ENCODE measurements around the gene EEPD1. TPM values are rescaled to one million over a fixed set of nuclear protein-coding genes. Genes with fewer than 3 reads are reported as not detected.

Gene EEPD1
- polyA plus RNA-seq, 1 of the 3 experiments (the other 2 are of a cell fraction) = 5.0 TPM

GRCh38 chr7:36279926-36280315 is 126.9 kb downstream of the EEPD1 start:
- Histone ChIP-seq H3K36me3 (replicated peaks in 1 of 2; ENCODE audit: control insufficient read depth in 1 of 2, insufficient read depth in 2 of 2, low read length in 1 of 2) (no peaks in the 10 kb centered on the region), H4K20me1 (ENCODE audit: insufficient read depth) (no peaks in the 10 kb centered on the region), H3K79me2 (ENCODE audit: insufficient read depth) (no peaks in the 10 kb centered on the region), H3K27ac (ENCODE audit: low read depth in 2 of 2, low read length in 1 of 2) (no peak overlapping the region), H2AFZ (ENCODE audit: low read depth) (no peak overlapping the region), H3F3A (replicated peaks; ENCODE audit: insufficient read depth) (peaks cover 11% of the 10 kb centered on the region), H3K4me3 (ENCODE audit: low read depth in 2 of 2, low read length in 1 of 2) (no peak overlapping the region), H3K4me1 (ENCODE audit: control insufficient read depth in 1 of 2, insufficient read depth in 2 of 2, low read depth in 1 of 2, low read length in 1 of 2) (peaks cover 32 to 42% of the 10 kb centered on the region in 2 experiments), H3K9me2 (no peaks in the 10 kb centered on the region), H3K9me3 (no peaks in the 10 kb centered on the region), H3K27me3 (ENCODE audit: insufficient read depth) (no peaks in the 10 kb centered on the region), H3K4me2 (no peak overlapping the region), H3K9ac (no peak overlapping the region)
- DNase-seq = no peak
- TF ChIP-seq, protein P1, sequence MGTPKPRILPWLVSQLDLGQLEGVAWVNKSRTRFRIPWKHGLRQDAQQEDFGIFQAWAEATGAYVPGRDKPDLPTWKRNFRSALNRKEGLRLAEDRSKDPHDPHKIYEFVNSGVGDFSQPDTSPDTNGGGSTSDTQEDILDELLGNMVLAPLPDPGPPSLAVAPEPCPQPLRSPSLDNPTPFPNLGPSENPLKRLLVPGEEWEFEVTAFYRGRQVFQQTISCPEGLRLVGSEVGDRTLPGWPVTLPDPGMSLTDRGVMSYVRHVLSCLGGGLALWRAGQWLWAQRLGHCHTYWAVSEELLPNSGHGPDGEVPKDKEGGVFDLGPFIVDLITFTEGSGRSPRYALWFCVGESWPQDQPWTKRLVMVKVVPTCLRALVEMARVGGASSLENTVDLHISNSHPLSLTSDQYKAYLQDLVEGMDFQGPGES (IDR thresholded peaks at IDR 0.05; ENCODE audit: low read depth, low read length) = no peak
- TF ChIP-seq JUND (IDR thresholded peaks at IDR 0.05) (no peak), RCOR1 (IDR thresholded peaks at IDR 0.05; ENCODE audit: low read length) (no peak), YY1 (IDR thresholded peaks at IDR 0.05; ENCODE audit: low read depth) (no peak), POLR2AphosphoS5 (IDR thresholded peaks at IDR 0.05; ENCODE audit: low read depth, low read length) (no peak), EZH2phosphoT487 (IDR thresholded peaks at IDR 0.05; ENCODE audit: borderline replicate concordance, low read depth) (no peak), RAD21 (IDR thresholded peaks at IDR 0.05; ENCODE audit: low read length) (no peak)
- TF ChIP-seq, protein P2, sequence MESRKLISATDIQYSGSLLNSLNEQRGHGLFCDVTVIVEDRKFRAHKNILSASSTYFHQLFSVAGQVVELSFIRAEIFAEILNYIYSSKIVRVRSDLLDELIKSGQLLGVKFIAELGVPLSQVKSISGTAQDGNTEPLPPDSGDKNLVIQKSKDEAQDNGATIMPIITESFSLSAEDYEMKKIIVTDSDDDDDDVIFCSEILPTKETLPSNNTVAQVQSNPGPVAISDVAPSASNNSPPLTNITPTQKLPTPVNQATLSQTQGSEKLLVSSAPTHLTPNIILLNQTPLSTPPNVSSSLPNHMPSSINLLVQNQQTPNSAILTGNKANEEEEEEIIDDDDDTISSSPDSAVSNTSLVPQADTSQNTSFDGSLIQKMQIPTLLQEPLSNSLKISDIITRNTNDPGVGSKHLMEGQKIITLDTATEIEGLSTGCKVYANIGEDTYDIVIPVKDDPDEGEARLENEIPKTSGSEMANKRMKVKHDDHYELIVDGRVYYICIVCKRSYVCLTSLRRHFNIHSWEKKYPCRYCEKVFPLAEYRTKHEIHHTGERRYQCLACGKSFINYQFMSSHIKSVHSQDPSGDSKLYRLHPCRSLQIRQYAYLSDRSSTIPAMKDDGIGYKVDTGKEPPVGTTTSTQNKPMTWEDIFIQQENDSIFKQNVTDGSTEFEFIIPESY (IDR thresholded peaks at IDR 0.05; ENCODE audit: borderline replicate concordance, low read depth) = no peak
- WGBS (ENCODE audit: low lambda C conversion rate) = 98% methylated on average over 9 of the region's 9 CpGs
- POLR2A ChIA-PET = no interaction called here
- CTCF ChIA-PET = interaction anchor here (0.6 to 5.3 kb wide), 7 partner anchors 12 to 304 kb away, joined by 3 to 40 read pairs (median 4); no protein-coding TSS in a partner anchor

DNA sequence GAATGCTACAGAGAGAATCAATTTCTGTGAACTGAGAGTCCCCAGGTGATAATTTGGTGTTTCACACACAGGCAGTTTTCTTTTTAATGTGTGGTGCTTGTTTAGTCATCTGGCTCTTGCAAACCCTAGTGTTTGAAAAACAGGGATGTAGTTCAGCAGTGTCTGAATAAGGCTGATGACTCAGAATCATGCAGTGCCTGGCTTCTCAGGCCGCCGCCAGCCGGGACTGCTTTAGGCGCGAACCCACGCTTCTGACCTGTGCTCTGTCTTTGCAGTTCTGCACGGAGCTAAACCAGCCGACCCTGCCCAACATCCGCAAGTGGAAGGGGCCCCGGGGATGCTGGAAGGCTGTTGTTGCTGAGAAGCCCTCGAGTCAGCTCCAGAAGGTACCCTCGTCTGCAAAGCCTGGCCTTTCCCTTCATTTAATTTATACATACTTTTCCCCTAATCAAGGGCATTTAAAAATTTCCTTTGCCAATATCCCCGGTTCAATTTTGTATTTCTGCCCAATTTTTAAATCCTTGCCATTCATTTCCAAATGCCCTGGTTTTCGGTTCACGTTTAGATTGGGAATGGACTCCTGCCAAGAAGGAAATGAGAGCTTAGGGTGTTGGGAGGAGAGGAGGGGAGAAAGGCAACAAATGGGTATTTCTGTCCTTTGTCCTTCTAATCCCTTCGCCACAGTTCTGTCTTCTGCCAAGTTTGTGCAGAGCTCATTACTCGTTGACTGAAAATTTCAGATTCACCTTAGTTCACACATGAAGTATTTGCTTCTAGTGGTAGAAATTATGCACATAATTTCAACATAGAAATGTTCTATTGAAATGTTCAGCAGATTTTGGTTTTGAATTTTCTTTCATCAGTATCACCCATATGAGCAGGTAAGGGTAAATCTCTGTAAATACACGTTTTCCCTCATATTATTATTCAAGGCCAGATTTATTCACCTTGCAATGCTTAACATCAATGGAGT is 128.1 kb downstream of the EEPD1 start:
- H3K27me3 ChIP-seq (ENCODE audit: insufficient read depth) = no peaks in the 10 kb centered on the region
- peaks cover 11% of the 10 kb centered on the region for H3F3A ChIP-seq (replicated peaks; ENCODE audit: insufficient read depth)
- peak overlapping the region; percentile 72 for H3K4me2 ChIP-seq
- H3K27ac ChIP-seq (ENCODE audit: low read depth in 2 of 2, low read length in 1 of 2) = peak overlapping the region; percentile 63 to 74
- no peaks in the 10 kb centered on the region for H3K9me3 ChIP-seq
- ChIA-PET POLR2A (no interaction called here), CTCF (interaction anchor here (0.6 to 5.3 kb wide), 15 partner anchors 8 to 1098 kb away, joined by 3 to 40 read pairs (median 4); no protein-coding TSS in a partner anchor)
- peaks cover 32 to 54% of the 10 kb centered on the region in 2 experiments for H3K4me1 ChIP-seq (ENCODE audit: control insufficient read depth in 1 of 2, insufficient read depth in 2 of 2, low read depth in 1 of 2, low read length in 1 of 2)
- no peaks in the 10 kb centered on the region for H4K20me1 ChIP-seq (ENCODE audit: insufficient read depth)
- WGBS (ENCODE audit: low lambda C conversion rate) = 12% methylated on average over 18 of the region's 18 CpGs
- H3K79me2 ChIP-seq (ENCODE audit: insufficient read depth) = no peaks in the 10 kb centered on the region
- peak overlapping the region; percentile 88 for H2AFZ ChIP-seq (ENCODE audit: low read depth)
- H3K9me2 ChIP-seq = no peaks in the 10 kb centered on the region
- peak overlapping the region; percentile 53; the same call in 1 of the 2 replicates for H3K9ac ChIP-seq
- DNase-seq = peak; percentile 69
- H3K4me3 ChIP-seq (ENCODE audit: low read depth in 2 of 2, low read length in 1 of 2) = peak overlapping the region; percentile 28 to 39
- no peaks in the 10 kb centered on the region for H3K36me3 ChIP-seq (replicated peaks in 1 of 2; ENCODE audit: control insufficient read depth in 1 of 2, insufficient read depth in 2 of 2, low read length in 1 of 2)
- TF ChIP-seq TCF12 (IDR thresholded peaks at IDR 0.05) = peak; percentile 79
- peak; percentile 87 for TF ChIP-seq JUND (IDR thresholded peaks at IDR 0.05)
- no peak for TF ChIP-seq FOXJ3 (CRISPR knock-in tag; IDR thresholded peaks at IDR 0.05)
- peak; percentile 7; the same call in 1 of the 2 replicates for TF ChIP-seq SMC3 (IDR thresholded peaks at IDR 0.05; ENCODE audit: low read depth, low read length)
- TF ChIP-seq, protein P3, sequence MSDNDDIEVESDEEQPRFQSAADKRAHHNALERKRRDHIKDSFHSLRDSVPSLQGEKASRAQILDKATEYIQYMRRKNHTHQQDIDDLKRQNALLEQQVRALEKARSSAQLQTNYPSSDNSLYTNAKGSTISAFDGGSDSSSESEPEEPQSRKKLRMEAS (IDR thresholded peaks at IDR 0.05; ENCODE audit: low read depth) = peak; percentile 90
- peak; percentile 42; the same call in 1 of the 2 replicates for TF ChIP-seq RXRA (IDR thresholded peaks at IDR 0.05; ENCODE audit: borderline replicate concordance, low read depth)
- no peak for TF ChIP-seq SIN3A (IDR thresholded peaks at IDR 0.05; ENCODE audit: borderline replicate concordance, low read depth, low read length)
- no peak for TF ChIP-seq USF1 (IDR thresholded peaks at IDR 0.05; ENCODE audit: borderline replicate concordance, low read depth)
- TF ChIP-seq POLR2AphosphoS5 (IDR thresholded peaks at IDR 0.05; ENCODE audit: low read depth, low read length) = peak; percentile 39; the same call in 1 of the 2 replicates
- TF ChIP-seq NFIC (IDR thresholded peaks at IDR 0.05; ENCODE audit: borderline replicate concordance) = peak; percentile 38; the same call in 1 of the 2 replicates
- TF ChIP-seq RAD21 (IDR thresholded peaks at IDR 0.05; ENCODE audit: low read length) = no peak; the same call in 1 of the 2 replicates
- TF ChIP-seq, protein P4, sequence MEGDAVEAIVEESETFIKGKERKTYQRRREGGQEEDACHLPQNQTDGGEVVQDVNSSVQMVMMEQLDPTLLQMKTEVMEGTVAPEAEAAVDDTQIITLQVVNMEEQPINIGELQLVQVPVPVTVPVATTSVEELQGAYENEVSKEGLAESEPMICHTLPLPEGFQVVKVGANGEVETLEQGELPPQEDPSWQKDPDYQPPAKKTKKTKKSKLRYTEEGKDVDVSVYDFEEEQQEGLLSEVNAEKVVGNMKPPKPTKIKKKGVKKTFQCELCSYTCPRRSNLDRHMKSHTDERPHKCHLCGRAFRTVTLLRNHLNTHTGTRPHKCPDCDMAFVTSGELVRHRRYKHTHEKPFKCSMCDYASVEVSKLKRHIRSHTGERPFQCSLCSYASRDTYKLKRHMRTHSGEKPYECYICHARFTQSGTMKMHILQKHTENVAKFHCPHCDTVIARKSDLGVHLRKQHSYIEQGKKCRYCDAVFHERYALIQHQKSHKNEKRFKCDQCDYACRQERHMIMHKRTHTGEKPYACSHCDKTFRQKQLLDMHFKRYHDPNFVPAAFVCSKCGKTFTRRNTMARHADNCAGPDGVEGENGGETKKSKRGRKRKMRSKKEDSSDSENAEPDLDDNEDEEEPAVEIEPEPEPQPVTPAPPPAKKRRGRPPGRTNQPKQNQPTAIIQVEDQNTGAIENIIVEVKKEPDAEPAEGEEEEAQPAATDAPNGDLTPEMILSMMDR (IDR thresholded peaks at IDR 0.05) = no peak
- no peak for TF ChIP-seq MXI1 (IDR thresholded peaks at IDR 0.05; ENCODE audit: low read depth, low read length)
- TF ChIP-seq EZH2phosphoT487 (IDR thresholded peaks at IDR 0.05; ENCODE audit: borderline replicate concordance, low read depth) = no peak

All from SK-N-SH (cell line).